Progenitor cell of endocrine pancreas (in vitro differentiated cells): ENCODE data around the gene HCFC1. TPM values are rescaled to one million over a fixed set of nuclear protein-coding genes. Genes with fewer than 3 reads are reported as not detected.

Experiments used
- DNase-seq: peaks from one replicate; pipeline ENCODE4 v3.0.0; 2021; ENCODE audit warnings: low spot score; ENCODE audit not compliant: unreplicated experiment
- H3K27ac Mint-ChIP-seq: 2 replicates; pipeline ENCODE4 v1.8.0; 2021; ENCODE audit warnings: mild to moderate bottlenecking, moderate library complexity, mixed read lengths
- H3K27me3 Mint-ChIP-seq: 2 replicates; pipeline ENCODE4 v1.8.0; 2021; ENCODE audit warnings: mixed read lengths
- H3K36me3 Mint-ChIP-seq: 2 replicates; pipeline ENCODE4 v1.8.0; 2022; ENCODE audit warnings: mixed read lengths; ENCODE audit not compliant: insufficient read depth
- H3K4me1 Mint-ChIP-seq: 2 replicates; pipeline ENCODE4 v1.8.0; 2021; ENCODE audit warnings: low read depth, mixed read lengths
- H3K4me3 Mint-ChIP-seq: 2 replicates; pipeline ENCODE4 v1.8.0; 2021; ENCODE audit warnings: low read depth, mild to moderate bottlenecking, moderate library complexity, mixed read lengths
- H3K9me3 Mint-ChIP-seq: 2 replicates; pipeline ENCODE4 v1.8.0; 2021; ENCODE audit warnings: low read depth, mixed read lengths
- total RNA-seq: library from RNA; stranded (reverse); gene quantifications from 2 replicates; pipeline ENCODE4 v1.2.1, GENCODE V29; 2021
- TF ChIP-seq, protein P1 (sequence below): fragments of 200-600 bp; sonication (generic); IDR thresholded peaks from one replicate; pipeline ENCODE4 v1.5.0; 2021; ENCODE audit warnings: antibody characterized with exemption, mild to moderate bottlenecking; ENCODE audit not compliant: unreplicated experiment

Gene HCFC1
- total RNA-seq, 1 donor from 2014 or later = 121 TPM

DNA sequence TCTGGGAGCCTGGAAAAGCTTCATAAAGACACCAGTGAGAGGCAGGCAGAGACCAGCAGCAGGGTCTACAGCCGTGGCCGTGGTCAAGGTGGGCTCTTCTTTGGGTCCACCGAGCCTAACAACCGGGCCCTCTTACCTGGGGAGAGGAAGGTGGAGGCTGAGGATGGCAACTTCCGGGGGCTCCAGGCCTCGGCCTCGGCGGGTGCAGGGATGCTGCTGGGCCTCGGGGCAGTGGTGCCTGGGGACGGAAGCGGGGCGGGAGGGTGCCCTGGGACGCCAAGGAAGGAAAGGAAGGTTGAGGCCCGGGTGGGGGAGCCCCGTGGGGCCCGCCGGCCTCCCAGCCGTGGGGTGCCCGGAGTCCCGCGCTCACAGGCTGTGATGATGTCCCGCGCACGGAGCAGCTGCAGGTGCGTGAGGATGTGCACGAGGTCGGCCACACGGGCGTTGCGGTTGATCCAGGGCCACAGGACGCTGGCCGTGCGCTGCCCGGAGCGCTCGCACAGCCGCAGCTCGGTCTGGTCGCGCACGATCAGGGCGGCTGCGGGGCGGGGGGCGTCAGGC is 47.5 kb upstream of the HCFC1 start:
- TF ChIP-seq, protein P1, sequence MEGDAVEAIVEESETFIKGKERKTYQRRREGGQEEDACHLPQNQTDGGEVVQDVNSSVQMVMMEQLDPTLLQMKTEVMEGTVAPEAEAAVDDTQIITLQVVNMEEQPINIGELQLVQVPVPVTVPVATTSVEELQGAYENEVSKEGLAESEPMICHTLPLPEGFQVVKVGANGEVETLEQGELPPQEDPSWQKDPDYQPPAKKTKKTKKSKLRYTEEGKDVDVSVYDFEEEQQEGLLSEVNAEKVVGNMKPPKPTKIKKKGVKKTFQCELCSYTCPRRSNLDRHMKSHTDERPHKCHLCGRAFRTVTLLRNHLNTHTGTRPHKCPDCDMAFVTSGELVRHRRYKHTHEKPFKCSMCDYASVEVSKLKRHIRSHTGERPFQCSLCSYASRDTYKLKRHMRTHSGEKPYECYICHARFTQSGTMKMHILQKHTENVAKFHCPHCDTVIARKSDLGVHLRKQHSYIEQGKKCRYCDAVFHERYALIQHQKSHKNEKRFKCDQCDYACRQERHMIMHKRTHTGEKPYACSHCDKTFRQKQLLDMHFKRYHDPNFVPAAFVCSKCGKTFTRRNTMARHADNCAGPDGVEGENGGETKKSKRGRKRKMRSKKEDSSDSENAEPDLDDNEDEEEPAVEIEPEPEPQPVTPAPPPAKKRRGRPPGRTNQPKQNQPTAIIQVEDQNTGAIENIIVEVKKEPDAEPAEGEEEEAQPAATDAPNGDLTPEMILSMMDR = no peak
- Mint-ChIP-seq H3K9me3 (peaks cover 4% of the 10 kb centered on the region), H3K36me3 (peaks cover 4% of the 10 kb centered on the region), H3K4me3 (peak overlapping the region; percentile 78), H3K27me3 (no peaks in the 10 kb centered on the region), H3K27ac (peak overlapping the region; percentile 78), H3K4me1 (peaks cover 19% of the 10 kb centered on the region)
- no peak for DNase-seq

DNA sequence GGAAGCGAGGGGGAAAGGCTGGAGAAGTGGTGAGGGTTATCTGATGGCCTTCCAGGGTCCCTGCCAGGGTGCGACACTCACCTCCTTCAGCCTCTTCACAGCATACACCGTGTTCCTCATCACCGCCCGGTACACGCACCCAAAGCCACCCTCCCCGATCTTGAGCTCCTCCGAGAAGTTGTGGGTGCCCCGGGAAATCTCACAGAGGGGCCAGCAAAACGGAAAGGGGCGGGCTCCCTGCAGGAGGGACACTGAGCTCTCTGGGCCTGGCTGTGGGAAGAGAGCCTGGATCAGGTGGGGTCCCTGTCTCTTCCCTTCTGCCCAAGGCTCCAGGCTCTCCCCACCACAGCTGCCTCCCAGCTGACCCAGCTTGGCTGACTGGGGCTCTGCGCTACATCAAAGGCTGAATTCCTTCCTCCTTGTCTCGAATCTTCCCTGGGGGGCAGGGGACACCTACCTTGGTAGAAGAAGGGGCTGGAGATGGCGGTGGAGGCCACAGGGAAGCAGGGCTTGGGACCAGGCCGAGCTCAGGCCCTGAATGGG is 47.0 kb upstream of the HCFC1 start:
- TF ChIP-seq, protein P1 = no peak
- H3K4me3 Mint-ChIP-seq = peak overlapping the region; percentile 78
- H3K27me3 Mint-ChIP-seq = no peaks in the 10 kb centered on the region
- H3K36me3 Mint-ChIP-seq = peaks cover 4% of the 10 kb centered on the region
- DNase-seq = no peak
- H3K9me3 Mint-ChIP-seq = peaks cover 4% of the 10 kb centered on the region
- H3K4me1 Mint-ChIP-seq = peaks cover 19% of the 10 kb centered on the region
- H3K27ac Mint-ChIP-seq = peak overlapping the region; percentile 78

DNA sequence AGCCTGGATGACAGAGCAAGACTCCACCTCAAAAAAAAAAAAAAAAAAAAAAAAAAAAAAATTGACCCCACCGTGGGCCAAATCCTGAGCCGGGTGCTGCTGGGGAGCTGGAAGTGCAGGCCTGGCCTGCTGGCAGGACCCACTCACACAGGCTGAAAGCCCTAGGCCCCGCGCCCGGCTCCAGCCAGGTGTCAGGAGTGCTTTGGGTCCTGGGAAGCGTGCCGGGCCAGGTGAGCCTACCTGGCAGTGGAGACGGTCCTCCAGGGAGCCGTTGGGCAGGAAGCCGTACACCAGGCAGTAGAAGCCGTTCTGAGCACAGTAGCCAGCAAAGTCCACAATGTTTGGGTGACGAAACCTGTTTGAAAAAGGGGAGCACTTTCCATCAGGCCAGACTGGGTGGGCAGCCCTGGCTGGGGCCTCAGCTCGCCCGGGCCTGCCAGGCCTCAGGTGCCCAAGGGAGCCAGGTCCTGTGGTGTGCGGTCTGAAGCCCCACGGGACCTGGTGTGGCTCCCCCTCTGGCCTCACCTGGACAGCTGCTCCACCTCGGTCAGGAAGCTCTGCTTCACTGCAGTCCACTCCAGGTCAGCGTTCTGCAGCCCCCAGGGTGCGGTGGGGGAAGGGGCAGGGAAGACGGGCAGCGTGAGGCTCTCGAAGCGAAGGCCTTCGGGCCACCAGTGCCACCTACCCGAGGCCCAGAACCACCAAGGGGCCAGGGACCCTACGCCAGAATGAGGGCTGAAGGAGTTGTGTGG is 46.3 kb upstream of the HCFC1 start:
- Mint-ChIP-seq H3K27me3 (no peaks in the 10 kb centered on the region), H3K4me1 (peaks cover 15% of the 10 kb centered on the region), H3K27ac (no peak overlapping the region), H3K4me3 (peak overlapping the region; percentile 40), H3K36me3 (peaks cover 4% of the 10 kb centered on the region), H3K9me3 (peaks cover under 1% of the 10 kb centered on the region)
- no peak for DNase-seq
- TF ChIP-seq, protein P1 = no peak

DNA sequence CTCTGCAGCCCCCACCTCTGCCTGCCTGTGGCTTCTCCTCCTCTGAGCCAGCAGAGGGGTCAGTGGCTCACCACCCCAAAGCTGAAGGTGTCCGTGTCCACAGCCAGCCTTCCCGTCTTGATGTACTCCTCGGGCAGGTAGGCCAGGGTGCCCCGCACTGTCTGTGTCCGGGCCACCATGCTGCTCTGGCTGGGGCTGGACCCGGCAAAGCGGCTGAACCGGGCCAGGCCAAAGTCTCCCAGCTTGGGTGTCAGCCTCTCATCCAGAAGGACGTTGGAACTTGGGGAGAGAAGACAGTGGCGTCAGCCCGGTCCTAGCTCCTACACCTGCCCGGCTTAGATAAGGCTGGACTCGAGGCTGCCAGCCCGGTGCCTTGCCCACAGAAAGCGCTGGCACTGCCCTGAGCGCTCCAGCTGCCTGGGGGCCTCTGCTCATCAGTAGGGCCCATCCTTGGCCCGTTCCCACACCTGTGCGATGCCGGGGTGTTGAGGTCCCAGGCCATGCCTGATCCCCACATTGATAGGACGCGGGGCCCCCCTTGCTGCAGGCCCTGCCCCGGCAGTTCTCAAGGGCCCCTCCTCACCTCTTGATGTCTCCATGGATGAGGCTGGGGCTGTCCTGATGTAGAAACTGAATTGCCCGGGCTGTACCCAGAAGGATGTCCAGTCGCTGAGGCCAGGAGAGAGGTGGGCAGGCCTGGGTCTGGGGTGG is 44.9 kb upstream of the HCFC1 start:
- no peak overlapping the region for H3K4me3 Mint-ChIP-seq

More for the DNA sequence above, 44.9 kb upstream of the HCFC1 start:
- H3K9me3 Mint-ChIP-seq = no peaks in the 10 kb centered on the region
- no peaks in the 10 kb centered on the region for H3K27me3 Mint-ChIP-seq
- DNase-seq = no peak
- TF ChIP-seq, protein P1 = no peak
- peaks cover 10% of the 10 kb centered on the region for H3K4me1 Mint-ChIP-seq
- no peak overlapping the region for H3K27ac Mint-ChIP-seq
- peaks cover 4% of the 10 kb centered on the region for H3K36me3 Mint-ChIP-seq
